CD4-positive, alpha-beta T cell treated with Interleukin-12 subunit alpha and Interleukin-12 subunit beta, for 1 hour (primary cell): ENCODE data around the gene TGFBR3.

Source experiments
- DNase-seq: peaks from one replicate; pipeline ENCODE4 v3.0.0-alpha.2; 2020

TGFBR3 gene

GRCh38 chr1:91776068-91776794, 109.7 kb downstream of the TGFBR3 start:
- no peak for DNase-seq

GRCh38 chr1:91775227-91775626, 110.7 kb downstream of the TGFBR3 start:
- no peak for DNase-seq

GRCh38 chr1:91774520-91775203, 111.3 kb downstream of the TGFBR3 start:
- no peak for DNase-seq

GRCh38 chr1:91771717-91772116, 114.2 kb downstream of the TGFBR3 start:
- DNase-seq: no peak

GRCh38 chr1:91770667-91771268, 115.2 kb downstream of the TGFBR3 start:
- DNase-seq: no peak

GRCh38 chr1:91769742-91770141, 116.2 kb downstream of the TGFBR3 start:
- DNase-seq: no peak

GRCh38 chr1:91768786-91769725, 116.9 kb downstream of the TGFBR3 start:
- no peak for DNase-seq

GRCh38 chr1:91768120-91768519, 117.8 kb downstream of the TGFBR3 start:
- no peak for DNase-seq

- no peak for DNase-seq
These were observed 119.1 kb downstream of the TGFBR3 start for GRCh38 chr1:91766883-91767282.

GRCh38 chr1:91765880-91766443, 120.0 kb downstream of the TGFBR3 start:
- DNase-seq: no peak

GRCh38 chr1:91765293-91765692, 120.7 kb downstream of the TGFBR3 start:
- DNase-seq: no peak

- no peak for DNase-seq
These were observed 121.4 kb downstream of the TGFBR3 start for GRCh38 chr1:91764471-91765115.

GRCh38 chr1:91763252-91763651, 122.7 kb downstream of the TGFBR3 start:
- DNase-seq: no peak

- DNase-seq: no peak
These were observed 124.6 kb downstream of the TGFBR3 start for GRCh38 chr1:91761295-91761721.

GRCh38 chr1:91760512-91760911, 125.4 kb downstream of the TGFBR3 start:
- DNase-seq: no peak

GRCh38 chr1:91759076-91759475, 126.9 kb downstream of the TGFBR3 start:
- no peak for DNase-seq

GRCh38 chr1:91757763-91758460, 128.0 kb downstream of the TGFBR3 start:
- no peak for DNase-seq

- DNase-seq: no peak
These were observed 130.2 kb downstream of the TGFBR3 start for GRCh38 chr1:91755702-91756287.

- DNase-seq: no peak
These were observed 131.0 kb downstream of the TGFBR3 start for GRCh38 chr1:91754816-91755580.

- no peak for DNase-seq
These were observed 131.6 kb downstream of the TGFBR3 start for GRCh38 chr1:91754348-91754747.
